ENCODE results near the gene SEBOX.

GRCh38 chr17:28350271-28350670 is 14.7 kb downstream of the SEBOX start:
- TF ChIP-seq HDGF (IDR thresholded peaks at IDR 0.05; ENCODE audit: borderline replicate concordance) = no peak
- TF ChIP-seq CTBP1 (IDR thresholded peaks at IDR 0.05; ENCODE audit: borderline replicate concordance) = no peak
- no peak for TF ChIP-seq FOXM1 (IDR thresholded peaks at IDR 0.05; ENCODE audit: borderline replicate concordance)
- no peak for TF ChIP-seq SP1 (IDR thresholded peaks at IDR 0.05)
